ENCODE results near the gene SRCIN1.

SRCIN1 gene

GRCh38 chr17:38561416-38562214 is 44.1 kb downstream of the SRCIN1 start:
- peak; percentile 47 for DNase-seq

- DNase-seq = peak; percentile 44
Observed at GRCh38 chr17:38560503-38561318, 45.0 kb downstream of the SRCIN1 start.

- no peak for DNase-seq
Observed at GRCh38 chr17:38559880-38560230, 45.9 kb downstream of the SRCIN1 start.

- DNase-seq = peak; percentile 56
Observed at GRCh38 chr17:38559051-38559879, 46.5 kb downstream of the SRCIN1 start.

GRCh38 chr17:38558728-38559050 is 47.1 kb downstream of the SRCIN1 start:
- DNase-seq = peak; percentile 47

GRCh38 chr17:38557836-38558727 is 47.7 kb downstream of the SRCIN1 start:
- peak; percentile 82 for DNase-seq

GRCh38 chr17:38557396-38557795 is 48.4 kb downstream of the SRCIN1 start:
- no peak for DNase-seq

- DNase-seq = no peak
Observed at GRCh38 chr17:38556239-38556638, 49.5 kb downstream of the SRCIN1 start.

GRCh38 chr17:38554430-38555350 is 51.1 kb downstream of the SRCIN1 start:
- no peak for DNase-seq

- DNase-seq = no peak
Observed at GRCh38 chr17:38552343-38552742, 53.4 kb downstream of the SRCIN1 start.

GRCh38 chr17:38551121-38551520 is 54.6 kb downstream of the SRCIN1 start:
- DNase-seq = no peak

- DNase-seq = no peak
Observed at GRCh38 chr17:38550661-38551060, 55.1 kb downstream of the SRCIN1 start.

- no peak for DNase-seq
Observed at GRCh38 chr17:38549285-38549684, 56.5 kb downstream of the SRCIN1 start.

GRCh38 chr17:38547444-38547843 is 58.3 kb downstream of the SRCIN1 start:
- no peak for DNase-seq

GRCh38 chr17:38546396-38546795 is 59.4 kb downstream of the SRCIN1 start:
- DNase-seq = no peak

GRCh38 chr17:38545531-38546225 is 60.1 kb downstream of the SRCIN1 start:
- no peak for DNase-seq

- DNase-seq = no peak
Observed at GRCh38 chr17:38544839-38545209, 60.9 kb downstream of the SRCIN1 start.

- no peak for DNase-seq
Observed at GRCh38 chr17:38544175-38544838, 61.4 kb downstream of the SRCIN1 start.

GRCh38 chr17:38543403-38544174 is 62.2 kb downstream of the SRCIN1 start:
- no peak for DNase-seq

All from right kidney (tissue), 1 donor.